NB4 (cell line): ENCODE data around the gene EPN2.

ENCODE experiments used
- DNase-seq: peaks from one replicate; pipeline ENCODE4 v3.0.0; 2010; ENCODE audit warnings: low read depth
- H3K4me3 ChIP-seq: one replicate; pipeline ENCODE4 v1.5.1; 2011; ENCODE audit warnings: mild to moderate bottlenecking, low read depth, low read length, moderate library complexity
- MYC ChIP-seq: IDR thresholded peaks from 2 replicates; pipeline ENCODE4 v1.6.1; 2011; ENCODE audit warnings: low read depth, low read length
- POLR2A ChIP-seq: IDR thresholded peaks from 2 replicates; pipeline ENCODE4 v1.6.1; 2011; ENCODE audit warnings: mild to moderate bottlenecking; ENCODE audit not compliant: insufficient read length; ENCODE audit errors: extremely low read depth
- TF ChIP-seq, protein P1 (sequence below): IDR thresholded peaks from one replicate; pipeline ENCODE4 v1.5.1; 2012; ENCODE audit warnings: low read depth, low read length
- TF ChIP-seq, protein P2 (sequence below): IDR thresholded peaks from 2 replicates; pipeline ENCODE4 v1.6.1; 2011; ENCODE audit warnings: low read depth, low read length

Gene EPN2

DNA sequence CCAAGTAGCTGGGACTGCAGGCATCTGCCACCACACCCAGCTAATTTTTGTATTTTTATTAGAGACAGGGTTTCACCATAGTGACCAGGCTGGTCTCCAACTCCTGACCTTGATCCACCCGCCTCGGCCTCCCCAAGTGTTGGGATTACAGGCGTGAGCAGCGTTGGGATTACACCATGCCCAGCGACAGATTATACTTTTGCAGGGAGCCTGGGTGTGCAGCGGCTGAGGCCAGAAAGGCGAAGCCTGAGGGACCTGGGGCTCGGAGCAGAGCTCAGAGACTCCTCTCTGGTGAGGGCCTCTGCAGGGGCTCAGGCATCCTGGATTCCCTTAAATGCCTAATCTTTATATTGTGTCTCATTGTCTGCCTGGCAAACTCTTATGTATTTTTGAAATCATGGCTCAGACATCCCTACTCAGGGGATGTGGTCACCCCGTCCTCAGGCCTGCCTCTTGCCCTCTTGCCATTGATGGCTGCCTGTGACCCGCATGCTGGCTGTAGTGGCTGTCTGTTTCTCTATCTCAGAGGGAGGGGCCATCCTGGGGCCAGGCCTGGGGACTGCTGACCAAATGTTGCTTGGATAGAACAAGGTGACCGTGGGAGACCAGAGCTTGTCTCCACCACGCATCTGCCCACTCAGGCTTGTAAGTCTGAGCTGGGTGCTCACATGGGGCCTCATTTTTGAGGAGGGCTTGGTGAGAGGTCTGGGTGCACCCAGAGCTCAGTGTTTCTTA, 82.8 kb downstream of the EPN2 start:
- no peak for DNase-seq
- TF ChIP-seq, protein P1, sequence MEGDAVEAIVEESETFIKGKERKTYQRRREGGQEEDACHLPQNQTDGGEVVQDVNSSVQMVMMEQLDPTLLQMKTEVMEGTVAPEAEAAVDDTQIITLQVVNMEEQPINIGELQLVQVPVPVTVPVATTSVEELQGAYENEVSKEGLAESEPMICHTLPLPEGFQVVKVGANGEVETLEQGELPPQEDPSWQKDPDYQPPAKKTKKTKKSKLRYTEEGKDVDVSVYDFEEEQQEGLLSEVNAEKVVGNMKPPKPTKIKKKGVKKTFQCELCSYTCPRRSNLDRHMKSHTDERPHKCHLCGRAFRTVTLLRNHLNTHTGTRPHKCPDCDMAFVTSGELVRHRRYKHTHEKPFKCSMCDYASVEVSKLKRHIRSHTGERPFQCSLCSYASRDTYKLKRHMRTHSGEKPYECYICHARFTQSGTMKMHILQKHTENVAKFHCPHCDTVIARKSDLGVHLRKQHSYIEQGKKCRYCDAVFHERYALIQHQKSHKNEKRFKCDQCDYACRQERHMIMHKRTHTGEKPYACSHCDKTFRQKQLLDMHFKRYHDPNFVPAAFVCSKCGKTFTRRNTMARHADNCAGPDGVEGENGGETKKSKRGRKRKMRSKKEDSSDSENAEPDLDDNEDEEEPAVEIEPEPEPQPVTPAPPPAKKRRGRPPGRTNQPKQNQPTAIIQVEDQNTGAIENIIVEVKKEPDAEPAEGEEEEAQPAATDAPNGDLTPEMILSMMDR = no peak
- TF ChIP-seq MYC (no peak), POLR2A (no peak)
- TF ChIP-seq, protein P2, sequence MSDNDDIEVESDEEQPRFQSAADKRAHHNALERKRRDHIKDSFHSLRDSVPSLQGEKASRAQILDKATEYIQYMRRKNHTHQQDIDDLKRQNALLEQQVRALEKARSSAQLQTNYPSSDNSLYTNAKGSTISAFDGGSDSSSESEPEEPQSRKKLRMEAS = no peak
- H3K4me3 ChIP-seq = no peak overlapping the region

DNA sequence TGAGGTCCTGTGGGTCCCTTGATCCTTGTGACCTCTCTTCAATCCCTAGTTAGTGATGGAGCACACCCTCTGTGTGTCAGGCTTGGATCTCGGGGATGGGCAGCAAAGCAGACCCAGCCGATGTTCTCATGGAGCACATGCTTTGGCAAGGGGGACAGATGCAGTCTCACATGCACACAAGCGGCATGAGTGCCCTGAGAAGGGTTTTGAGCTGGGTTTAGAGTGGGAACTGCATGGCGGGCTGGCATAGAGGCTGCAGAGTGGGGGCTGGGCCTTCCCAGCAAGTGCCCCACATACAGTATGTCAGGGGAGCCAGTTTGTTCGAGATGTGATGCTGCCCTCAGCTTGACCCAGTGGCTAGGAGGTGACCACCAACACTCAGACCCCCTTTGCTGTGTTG, 83.7 kb downstream of the EPN2 start:
- no peak overlapping the region for H3K4me3 ChIP-seq
- no peak for DNase-seq
- no peak for TF ChIP-seq POLR2A
- TF ChIP-seq, protein P2 = no peak
- no peak for TF ChIP-seq MYC
- TF ChIP-seq, protein P1 = no peak

DNA sequence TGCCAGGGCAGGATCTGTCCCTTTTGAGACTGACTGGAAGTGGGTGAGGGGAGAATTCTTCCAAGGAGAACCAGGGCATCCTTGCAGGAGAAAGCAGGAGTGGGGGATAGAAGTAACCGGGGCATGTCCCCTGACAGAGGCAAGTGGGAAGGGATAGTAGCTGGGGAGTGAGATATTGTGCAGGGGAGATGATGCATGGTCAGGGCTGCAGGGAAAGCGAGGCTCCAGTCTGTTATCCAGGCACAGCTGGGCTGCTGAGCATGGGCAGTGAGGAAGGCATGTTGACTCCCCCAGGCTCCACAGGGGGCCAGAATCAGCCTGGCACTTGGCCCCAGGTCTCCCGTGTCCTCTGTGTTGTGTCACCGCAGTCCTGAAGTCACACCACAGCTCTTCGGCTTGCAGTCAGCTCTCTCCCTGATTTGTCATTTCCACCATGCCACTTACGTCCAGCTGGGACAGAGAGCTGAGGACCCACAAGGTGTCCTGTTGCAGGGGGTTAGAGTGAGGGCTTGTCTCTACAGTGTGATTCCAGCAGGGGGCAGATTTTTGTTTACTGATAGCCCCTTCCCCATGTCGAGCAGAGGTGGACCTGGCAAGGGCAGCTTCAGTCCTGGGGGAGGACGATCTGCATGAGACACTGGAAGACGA, 84.4 kb downstream of the EPN2 start:
- TF ChIP-seq MYC (no peak), POLR2A (no peak)
- TF ChIP-seq, protein P2 = no peak
- TF ChIP-seq, protein P1 = peak; percentile 33
- DNase-seq = peak; percentile 42

DNA sequence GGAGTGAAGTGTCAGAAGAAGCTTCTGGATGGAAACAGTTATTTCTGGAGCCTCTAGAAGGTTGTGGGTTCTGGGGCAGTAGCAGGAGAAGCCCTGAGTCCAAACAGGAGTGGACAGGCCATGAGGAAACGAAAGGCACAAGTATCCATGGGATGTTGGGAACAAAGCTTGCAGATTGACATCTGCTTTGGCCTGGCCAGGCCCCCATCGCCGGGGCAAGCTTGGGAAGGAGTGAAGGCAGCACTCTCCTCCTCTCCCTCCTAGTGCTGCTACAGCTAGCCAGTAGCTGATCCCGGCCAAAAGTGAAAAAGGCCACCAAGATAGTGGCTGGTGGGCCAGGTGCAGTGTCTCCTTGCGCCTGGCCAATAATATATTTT, 85.0 kb downstream of the EPN2 start:
- TF ChIP-seq MYC (no peak), POLR2A (no peak)
- TF ChIP-seq, protein P2 = no peak
- TF ChIP-seq, protein P1 = no peak
- no peak overlapping the region for H3K4me3 ChIP-seq
- DNase-seq = no peak

More for the DNA sequence above, 84.4 kb downstream of the EPN2 start:
- H3K4me3 ChIP-seq = no peak overlapping the region

DNA sequence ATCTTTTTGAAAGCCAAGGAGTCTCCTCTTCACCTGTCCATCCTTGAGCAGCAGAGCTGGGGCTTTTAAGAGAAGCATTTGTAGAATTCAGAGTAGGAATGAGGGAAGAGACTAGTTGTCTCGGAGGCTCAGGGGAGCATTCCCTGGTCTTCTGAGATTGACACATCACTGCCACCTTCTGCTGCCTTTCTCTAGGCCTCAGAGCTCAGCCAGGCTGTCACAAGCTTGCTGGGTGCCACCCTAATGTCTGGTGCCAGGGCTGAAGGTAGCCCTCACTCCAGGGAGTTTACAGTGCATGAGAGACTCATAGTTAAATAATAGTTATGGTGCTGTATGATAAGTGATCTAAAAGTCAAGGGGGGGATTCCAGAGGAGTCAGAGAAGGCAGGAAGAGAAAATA, 85.7 kb downstream of the EPN2 start:
- TF ChIP-seq MYC (no peak), POLR2A (no peak)
- TF ChIP-seq, protein P1 = no peak
- TF ChIP-seq, protein P2 = no peak
- no peak for DNase-seq
- no peak overlapping the region for H3K4me3 ChIP-seq
